H9 (cell line): Measurements from ENCODE around the gene SORD. TPM values are rescaled to one million over a fixed set of nuclear protein-coding genes. Genes with fewer than 3 reads are reported as not detected.

Experiments used
- DNase-seq: peaks from one replicate; pipeline ENCODE4 v3.0.0-alpha.2; 2017
- H2AFZ ChIP-seq: one replicate; pipeline ENCODE4 v1.6.1; 2013; ENCODE audit warnings: mild to moderate bottlenecking, low read length, control low read depth, moderate library complexity
- H2AK5ac ChIP-seq: 2 replicates; pipeline ENCODE4 v1.6.1; 2013; ENCODE audit warnings: low read length, control low read depth, mixed read lengths; ENCODE audit not compliant: insufficient read length
- H2BK120ac ChIP-seq: one replicate; pipeline ENCODE4 v1.6.1; 2013; ENCODE audit warnings: low read depth, mild to moderate bottlenecking, low read length, control low read depth, inconsistent platforms; ENCODE audit not compliant: poor library complexity, severe bottlenecking
- H2BK12ac ChIP-seq: 2 replicates; pipeline ENCODE4 v1.6.1; 2013; ENCODE audit warnings: low read length, control low read depth, mixed read lengths, low read depth; ENCODE audit not compliant: insufficient read length
- H2BK15ac ChIP-seq: 2 replicates; pipeline ENCODE4 v1.6.1; 2013; ENCODE audit warnings: low read depth, low read length, control low read depth
- H2BK20ac ChIP-seq: one replicate; pipeline ENCODE4 v1.6.1; 2013; ENCODE audit warnings: low read depth, mild to moderate bottlenecking, low read length, control low read depth, inconsistent platforms; ENCODE audit not compliant: poor library complexity, severe bottlenecking
- H2BK5ac ChIP-seq: 2 replicates; pipeline ENCODE4 v1.6.1; 2013; ENCODE audit warnings: low read length, control low read depth, mixed read lengths; ENCODE audit not compliant: insufficient read length
- H3K14ac ChIP-seq: 2 replicates; pipeline ENCODE4 v1.6.1; 2013; ENCODE audit warnings: low read length, control low read depth; ENCODE audit not compliant: insufficient read depth
- H3K18ac ChIP-seq: 2 replicates; pipeline ENCODE4 v1.6.1; 2013; ENCODE audit warnings: low read depth, mild to moderate bottlenecking, mixed read lengths, low read length, control low read depth; ENCODE audit not compliant: insufficient read length
- H3K23ac ChIP-seq: 2 replicates; pipeline ENCODE4 v1.6.1; 2013; ENCODE audit warnings: low read length, control low read depth, mixed read lengths, low read depth; ENCODE audit not compliant: insufficient read length
- H3K23me2 ChIP-seq: 2 replicates; pipeline ENCODE4 v1.6.1; 2013; ENCODE audit warnings: low read depth, mild to moderate bottlenecking, mixed read lengths, low read length, control low read depth; ENCODE audit not compliant: insufficient read length, poor library complexity, severe bottlenecking
- H3K27ac ChIP-seq: 2 replicates; pipeline ENCODE4 v1.5.1; 2013; ENCODE audit warnings: low read length, control low read depth, mixed read lengths, low read depth; ENCODE audit not compliant: insufficient read length
- H3K27me3 ChIP-seq: 2 replicates; pipeline ENCODE4 v1.6.1; 2013; ENCODE audit warnings: low read length, control low read depth, inconsistent platforms; ENCODE audit not compliant: insufficient read depth
- H3K4ac ChIP-seq: 2 replicates; pipeline ENCODE4 v1.6.1; 2013; ENCODE audit warnings: low read depth, mild to moderate bottlenecking, control low read depth, inconsistent platforms, low read length, moderate library complexity
- H3K4me1 ChIP-seq: 2 replicates; pipeline ENCODE4 v1.6.1; 2013; ENCODE audit warnings: low read length, control low read depth, inconsistent platforms; ENCODE audit not compliant: insufficient read depth
- H3K4me2 ChIP-seq: 2 replicates; pipeline ENCODE4 v1.6.1; 2013; ENCODE audit warnings: low read length, control low read depth, mixed read lengths; ENCODE audit not compliant: insufficient read length, insufficient read depth
- H3K56ac ChIP-seq: 2 replicates; pipeline ENCODE4 v1.6.1; 2013; ENCODE audit warnings: low read depth, mild to moderate bottlenecking, mixed read lengths, low read length, control low read depth; ENCODE audit not compliant: insufficient read length
- H3K79me1 ChIP-seq: 2 replicates; pipeline ENCODE4 v1.6.1; 2013; ENCODE audit warnings: low read depth, mild to moderate bottlenecking, moderate library complexity, low read length, control low read depth, inconsistent platforms; ENCODE audit not compliant: insufficient read depth, poor library complexity, severe bottlenecking
- H3K79me2 ChIP-seq: 2 replicates; pipeline ENCODE4 v1.6.1; 2013; ENCODE audit warnings: low read length, control low read depth, inconsistent platforms; ENCODE audit not compliant: insufficient read depth
- H3K9ac ChIP-seq: 2 replicates; pipeline ENCODE4 v1.6.1; 2013; ENCODE audit warnings: low read length, control low read depth, mixed read lengths; ENCODE audit not compliant: insufficient read length; ENCODE audit errors: extremely low read depth
- H3K9me3 ChIP-seq: one replicate; pipeline ENCODE4 v1.6.1; 2013; ENCODE audit warnings: low read depth, low read length, inconsistent platforms; ENCODE audit not compliant: control insufficient read depth
- H3T11ph ChIP-seq: one replicate; pipeline ENCODE4 v1.6.1; 2013; ENCODE audit warnings: mild to moderate bottlenecking, low read length, control low read depth, inconsistent platforms
- H4K20me1 ChIP-seq: one replicate; pipeline ENCODE4 v1.6.1; 2013; ENCODE audit not compliant: control insufficient read depth, insufficient read length, insufficient read depth
- H4K5ac ChIP-seq: 2 replicates; pipeline ENCODE4 v1.6.1; 2013; ENCODE audit warnings: low read depth, mild to moderate bottlenecking, mixed read lengths, low read length, control low read depth; ENCODE audit not compliant: insufficient read length
- H4K8ac ChIP-seq: replicated peaks from 2 replicates; pipeline ENCODE4 v1.6.1; 2013; ENCODE audit warnings: low read length, control low read depth, mixed read lengths, low read depth; ENCODE audit not compliant: insufficient read length
- H4K91ac ChIP-seq: 2 replicates; pipeline ENCODE4 v1.6.1; 2013; ENCODE audit warnings: low read depth, mild to moderate bottlenecking, moderate library complexity, mixed read lengths, low read length, control low read depth; ENCODE audit not compliant: insufficient read length
- H3K27ac Mint-ChIP-seq, 3 experiments: 2 replicates in 2 of 3; 3 replicates in 1 of 3; pipeline ENCODE4 v1.8.0; 2020 to 2021; ENCODE audit warnings: mixed read lengths in 3 of 3, mild to moderate bottlenecking in 1 of 3, moderate library complexity in 1 of 3
- H3K27me3 Mint-ChIP-seq: 2 replicates; pipeline ENCODE4 v1.8.0; 2021; ENCODE audit warnings: low read depth, mild to moderate bottlenecking, moderate library complexity, mixed read lengths
- H3K36me3 Mint-ChIP-seq, 3 experiments: 2 replicates in 2 of 3; 3 replicates in 1 of 3; pipeline ENCODE4 v1.8.0; 2020 to 2021; ENCODE audit warnings: low read depth in 3 of 3, mixed read lengths in 3 of 3; ENCODE audit not compliant: insufficient read depth in 1 of 3
- H3K4me1 Mint-ChIP-seq, 2 experiments: 2 replicates each; pipeline ENCODE4 v1.8.0; 2020; ENCODE audit warnings: mixed read lengths in 2 of 2
- H3K4me3 Mint-ChIP-seq, 2 experiments: 2 replicates in 1 of 2; 3 replicates in 1 of 2; pipeline ENCODE4 v1.8.0; 2020 to 2021; ENCODE audit warnings: mild to moderate bottlenecking in 2 of 2, mixed read lengths in 2 of 2, moderate library complexity in 1 of 2
- H3K9me3 Mint-ChIP-seq, 2 experiments: 2 replicates in 1 of 2; 3 replicates in 1 of 2; pipeline ENCODE4 v1.8.0; 2020; ENCODE audit warnings: mild to moderate bottlenecking in 2 of 2, mixed read lengths in 2 of 2, moderate library complexity in 1 of 2
- WGBS: extraction: QIAGEN DNeasy Blood & Tissue Kit; methylation state at CpG from one replicate; pipeline ENCODE4 v1.1.7; 2013; ENCODE audit warnings: missing lambda C conversion rate, low lambda C conversion rate, mixed read lengths; ENCODE audit not compliant: insufficient read length; ENCODE audit errors: extremely low coverage; 5-methylcytosine and 5-hydroxymethylcytosine counted together
- total RNA-seq: library from RNA; stranded (reverse); gene quantifications from 2 replicates; pipeline ENCODE4 v1.2.1, GENCODE V29; 2021
- TF ChIP-seq, protein P1 (sequence below): fragments of 200-600 bp; sonication (generic); conservative IDR thresholded peaks from 3 replicates; pipeline ENCODE4 v1.8.0; 2021; ENCODE audit warnings: antibody characterized with exemption, mild to moderate bottlenecking

Gene SORD
- total RNA-seq, 1 experiment from 2014 or later, result 35.2 TPM

DNA sequence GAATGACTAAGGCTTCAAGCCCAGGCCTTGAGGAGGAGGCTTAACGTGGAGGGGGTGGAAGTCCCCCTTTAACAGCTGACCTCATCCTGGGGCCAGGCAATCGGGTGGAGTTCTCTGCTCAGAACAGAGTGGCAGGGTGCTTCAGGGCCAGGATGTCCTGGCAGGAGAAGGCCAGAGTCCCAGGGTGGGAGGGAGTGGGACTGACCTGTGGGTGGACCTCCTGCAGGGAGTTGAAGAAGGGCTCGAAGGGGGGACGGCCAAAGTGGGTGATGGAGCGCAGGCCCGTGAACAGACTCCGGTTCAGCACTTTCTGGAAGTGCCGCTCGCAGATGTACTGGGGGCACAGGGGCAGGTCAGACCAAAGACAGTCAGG lies 71.3 kb downstream of the SORD start:
- no peak overlapping the region for H3K56ac ChIP-seq
- no peak overlapping the region; a peak in 1 of 7 replicates for H3K27ac Mint-ChIP-seq
- no peak overlapping the region for H4K91ac ChIP-seq
- H3K36me3 Mint-ChIP-seq, result no peaks in the 10 kb centered on the region; a peak in 1 of 7 replicates
- H2BK12ac ChIP-seq, result no peak overlapping the region
- no peaks in the 10 kb centered on the region for H3K9me3 ChIP-seq
- H3K4me2 ChIP-seq, result no peak overlapping the region
- no peaks in the 10 kb centered on the region for H3K27me3 ChIP-seq
- no peaks in the 10 kb centered on the region for H4K20me1 ChIP-seq
- H3K23me2 ChIP-seq, result no peaks in the 10 kb centered on the region
- WGBS, result no CpG with 5 or more reads among the region's 9 CpGs
- H3K9me3 Mint-ChIP-seq, result no peaks in the 10 kb centered on the region; a peak in 1 of 5 replicates
- TF ChIP-seq, protein P1, sequence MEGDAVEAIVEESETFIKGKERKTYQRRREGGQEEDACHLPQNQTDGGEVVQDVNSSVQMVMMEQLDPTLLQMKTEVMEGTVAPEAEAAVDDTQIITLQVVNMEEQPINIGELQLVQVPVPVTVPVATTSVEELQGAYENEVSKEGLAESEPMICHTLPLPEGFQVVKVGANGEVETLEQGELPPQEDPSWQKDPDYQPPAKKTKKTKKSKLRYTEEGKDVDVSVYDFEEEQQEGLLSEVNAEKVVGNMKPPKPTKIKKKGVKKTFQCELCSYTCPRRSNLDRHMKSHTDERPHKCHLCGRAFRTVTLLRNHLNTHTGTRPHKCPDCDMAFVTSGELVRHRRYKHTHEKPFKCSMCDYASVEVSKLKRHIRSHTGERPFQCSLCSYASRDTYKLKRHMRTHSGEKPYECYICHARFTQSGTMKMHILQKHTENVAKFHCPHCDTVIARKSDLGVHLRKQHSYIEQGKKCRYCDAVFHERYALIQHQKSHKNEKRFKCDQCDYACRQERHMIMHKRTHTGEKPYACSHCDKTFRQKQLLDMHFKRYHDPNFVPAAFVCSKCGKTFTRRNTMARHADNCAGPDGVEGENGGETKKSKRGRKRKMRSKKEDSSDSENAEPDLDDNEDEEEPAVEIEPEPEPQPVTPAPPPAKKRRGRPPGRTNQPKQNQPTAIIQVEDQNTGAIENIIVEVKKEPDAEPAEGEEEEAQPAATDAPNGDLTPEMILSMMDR, result no peak
- no peak overlapping the region for H3K4me3 Mint-ChIP-seq
- no peaks in the 10 kb centered on the region for H3K79me1 ChIP-seq
- no peaks in the 10 kb centered on the region for H3K4me1 Mint-ChIP-seq
- H2BK15ac ChIP-seq, result no peak overlapping the region
- H2BK5ac ChIP-seq, result no peak overlapping the region
- H2BK120ac ChIP-seq, result no peak overlapping the region
- no peak overlapping the region for H2AK5ac ChIP-seq
- H3K4ac ChIP-seq, result no peak overlapping the region
- no peak overlapping the region; the same call in 1 of the 2 replicates for H3K14ac ChIP-seq
- no peak overlapping the region for H3K18ac ChIP-seq
- no peak for DNase-seq
- H4K5ac ChIP-seq, result no peak overlapping the region
- H2AFZ ChIP-seq, result no peak overlapping the region
- no peak overlapping the region for H3K23ac ChIP-seq
- H3K27ac ChIP-seq, result no peak overlapping the region
- no peak overlapping the region for H3T11ph ChIP-seq
- no peak overlapping the region for H3K9ac ChIP-seq
- H3K79me2 ChIP-seq, result no peaks in the 10 kb centered on the region
- no peak overlapping the region for H2BK20ac ChIP-seq
- H3K4me1 ChIP-seq, result no peaks in the 10 kb centered on the region
- peaks cover 16% of the 10 kb centered on the region for H3K27me3 Mint-ChIP-seq
- no peak overlapping the region for H4K8ac ChIP-seq
